Activated CD8-positive, alpha-beta memory T cell treated with anti-CD3 and anti-CD28 coated beads, Interleukin-2, amount 10 ng/mL, durations not matched to agents 7 days and 5 days (primary cell): ENCODE measurements around the gene TUBA1C. TPM values are rescaled to one million over a fixed set of nuclear protein-coding genes. Genes with fewer than 3 reads are reported as not detected.
"Not testable (repeated sequence)": the region's sequence is repeated elsewhere in the genome, so short reads cannot be mapped to it uniquely, and the experiment has no call there.

ENCODE experiments used
- ATAC-seq: fragments of 150-1000 bp; cut with Tn5 transposase; one replicate; pipeline ENCODE4 v1.10.0; 2021; ENCODE audit warnings: moderate library complexity
- CTCF ChIA-PET: fragments of 350-600 bp; sonication (Branson Sonifier 250); formaldehyde crosslinking; loops from one replicate; lab custom pipeline; 2021; ENCODE audit warnings: antibody characterized with exemption; lab: Charles Lee
- DNase-seq: peaks from one replicate; pipeline ENCODE4 v3.0.0-alpha.2; 2020
- H3K27ac Mint-ChIP-seq: one replicate; pipeline ENCODE4 v1.8.0; 2021; ENCODE audit warnings: mild to moderate bottlenecking, mixed read lengths
- H3K27me3 Mint-ChIP-seq: one replicate; pipeline ENCODE4 v1.8.0; 2021; ENCODE audit warnings: mixed read lengths
- H3K36me3 Mint-ChIP-seq: one replicate; pipeline ENCODE4 v1.8.0; 2021; ENCODE audit warnings: mild to moderate bottlenecking, mixed read lengths
- H3K4me1 Mint-ChIP-seq: one replicate; pipeline ENCODE4 v1.8.0; 2021; ENCODE audit warnings: mixed read lengths
- H3K4me3 Mint-ChIP-seq: one replicate; pipeline ENCODE4 v1.8.0; 2021; ENCODE audit warnings: mild to moderate bottlenecking, moderate library complexity, mixed read lengths
- H3K9me3 Mint-ChIP-seq: one replicate; pipeline ENCODE4 v1.8.0; 2022; ENCODE audit warnings: low read depth, mixed read lengths
- total RNA-seq, 2 experiments: library from RNA; stranded (reverse); gene quantifications; one replicate each; pipeline ENCODE4 v1.2.3, GENCODE V29; 2021

TUBA1C gene
- total RNA-seq, 2 experiments from 2014 or later: 264 to 266 TPM

- ATAC-seq: no peak
- Mint-ChIP-seq H3K4me3 (no peak overlapping the region), H3K27ac (no peak overlapping the region), H3K27me3 (no peaks in the 10 kb centered on the region), H3K4me1 (peaks cover 16% of the 10 kb centered on the region), H3K36me3 (peaks cover 6% of the 10 kb centered on the region), H3K9me3 (no peaks in the 10 kb centered on the region)
- no peak for DNase-seq
- CTCF ChIA-PET: interaction anchor here (1.5 to 1.8 kb wide), 2 partner anchors 87 to 191 kb away, joined by 3 to 4 read pairs; partner anchors contain the start of gene RHEBL1
Observed at GRCh38 chr12:49260571-49261363, 4.1 kb upstream of the TUBA1C start.

DNA sequence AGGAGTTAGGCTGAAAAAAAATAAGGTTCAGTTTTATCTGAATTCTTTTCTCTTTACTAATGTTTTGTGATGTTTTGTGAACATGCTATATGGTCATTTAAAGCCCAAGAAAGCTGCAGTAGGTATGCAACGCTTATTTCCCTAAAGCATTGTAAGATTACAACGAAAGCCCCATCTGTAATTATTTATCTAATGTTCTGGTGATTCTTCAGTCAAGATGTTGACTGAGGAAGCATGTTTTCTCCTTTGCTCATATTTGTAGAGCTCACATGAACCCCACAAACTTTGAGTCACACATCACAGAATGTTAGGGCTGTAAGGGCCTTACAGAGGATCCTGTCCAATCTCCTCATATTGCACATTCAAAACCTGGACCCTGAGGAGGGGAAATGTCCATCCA lies 3.2 kb upstream of the TUBA1C start:
- ATAC-seq: no peak
- no peaks in the 10 kb centered on the region for H3K9me3 Mint-ChIP-seq
- H3K4me1 Mint-ChIP-seq: peaks cover 21% of the 10 kb centered on the region
- no peak overlapping the region for H3K4me3 Mint-ChIP-seq
- CTCF ChIA-PET: interaction anchor here (1.8 kb wide), 1 partner anchor 192 kb away, joined by 4 read pairs; the partner anchor contains the start of gene RHEBL1
- H3K27me3 Mint-ChIP-seq: no peaks in the 10 kb centered on the region
- DNase-seq: no peak
- peaks cover 11% of the 10 kb centered on the region for H3K36me3 Mint-ChIP-seq
- no peak overlapping the region for H3K27ac Mint-ChIP-seq

- no peak for DNase-seq
- H3K4me1 Mint-ChIP-seq: peaks cover 33% of the 10 kb centered on the region
- CTCF ChIA-PET: interaction anchor here (0.8 to 1.8 kb wide), 10 partner anchors 20 to 132 kb away, joined by 3 to 12 read pairs (median 4); partner anchors contain the start of genes TROAP, TUBA1A and TUBA1B
Observed at GRCh38 chr12:49263400-49263763, 1.5 kb upstream of the TUBA1C start.

DNA sequence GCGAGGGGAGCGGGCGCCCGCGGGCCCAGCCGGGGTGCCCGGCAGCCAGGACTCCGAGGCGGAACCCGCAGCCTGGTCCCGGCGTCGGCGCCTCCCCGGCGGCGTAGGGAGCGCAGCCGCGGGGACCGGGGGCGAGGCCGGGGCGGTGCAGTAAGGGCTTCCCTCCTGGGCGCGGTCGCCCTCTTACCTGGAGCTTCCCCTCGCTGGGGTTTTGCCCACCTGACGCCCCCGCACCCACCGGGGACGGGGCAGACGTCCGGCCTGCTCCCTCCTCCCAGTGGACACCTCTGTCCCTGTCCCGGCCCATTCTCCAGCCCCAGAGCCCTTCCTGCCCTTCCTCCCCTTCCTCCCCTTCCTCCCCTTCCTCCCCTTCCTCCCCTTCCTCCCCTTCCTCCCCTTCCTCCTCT lies 413 bp upstream of the TUBA1C start:
- peak; percentile 56 for ATAC-seq
- DNase-seq: no peak
- no peaks in the 10 kb centered on the region for H3K27me3 Mint-ChIP-seq
- peaks cover 43% of the 10 kb centered on the region for H3K4me1 Mint-ChIP-seq
- H3K4me3 Mint-ChIP-seq: peak overlapping the region; percentile 94
- H3K36me3 Mint-ChIP-seq: peaks cover 33% of the 10 kb centered on the region
- no peaks in the 10 kb centered on the region for H3K9me3 Mint-ChIP-seq
- peak overlapping the region; percentile 90 for H3K27ac Mint-ChIP-seq
- CTCF ChIA-PET: interaction anchor here (1.2 to 2.7 kb wide), 8 partner anchors 21 to 133 kb away, joined by 3 to 12 read pairs (median 5); partner anchors contain the start of genes TROAP and TUBA1B

More at GRCh38 chr12:49263400-49263763, 1.5 kb upstream of the TUBA1C start:
- ATAC-seq: no peak
- H3K9me3 Mint-ChIP-seq: no peaks in the 10 kb centered on the region
- H3K27me3 Mint-ChIP-seq: no peaks in the 10 kb centered on the region
- peak overlapping the region; percentile 50 for H3K27ac Mint-ChIP-seq
- peaks cover 23% of the 10 kb centered on the region for H3K36me3 Mint-ChIP-seq
- peak overlapping the region; percentile 94 for H3K4me3 Mint-ChIP-seq

DNA sequence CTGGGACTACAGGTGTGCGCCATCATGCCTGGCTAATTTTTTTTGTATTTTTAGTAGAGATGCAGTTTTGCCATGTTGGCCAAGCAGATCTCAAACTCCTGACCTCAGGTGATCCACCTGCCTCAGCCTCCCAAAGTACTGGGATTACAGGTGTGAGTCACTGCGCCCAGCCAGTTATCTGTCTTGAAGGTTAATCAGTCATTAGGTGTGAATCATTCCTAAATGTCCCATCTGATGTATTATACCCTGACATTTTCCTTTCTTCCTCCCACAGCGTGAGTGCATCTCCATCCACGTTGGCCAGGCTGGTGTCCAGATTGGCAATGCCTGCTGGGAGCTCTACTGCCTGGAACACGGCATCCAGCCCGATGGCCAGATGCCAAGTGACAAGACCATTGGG lies 4.3 kb downstream of the TUBA1C start:
- Mint-ChIP-seq H3K4me1 (peaks cover 41% of the 10 kb centered on the region), H3K36me3 (peaks cover 58% of the 10 kb centered on the region)
- not testable (repeated sequence) for H3K4me3 Mint-ChIP-seq, DNase-seq, ATAC-seq, H3K27ac Mint-ChIP-seq, H3K9me3 Mint-ChIP-seq, H3K27me3 Mint-ChIP-seq
- CTCF ChIA-PET: interaction anchor here (1.0 to 1.5 kb wide), 2 partner anchors 20 to 78 kb away, joined by 4 read pairs; partner anchors contain the start of gene DNAJC22

- Mint-ChIP-seq H3K36me3 (peaks cover 42% of the 10 kb centered on the region), H3K4me1 (peaks cover 22% of the 10 kb centered on the region), H3K27ac (peak overlapping the region; percentile 43), H3K9me3 (no peaks in the 10 kb centered on the region), H3K4me3 (no peak overlapping the region), H3K27me3 (no peaks in the 10 kb centered on the region)
- DNase-seq (no peak), ATAC-seq (no peak)
- CTCF ChIA-PET: interaction anchor here (0.6 to 0.8 kb wide), 2 partner anchors 38 to 69 kb away, joined by 3 to 4 read pairs; no protein-coding TSS in a partner anchor
Observed at GRCh38 chr12:49272790-49273725, 8.2 kb downstream of the TUBA1C start.

DNA sequence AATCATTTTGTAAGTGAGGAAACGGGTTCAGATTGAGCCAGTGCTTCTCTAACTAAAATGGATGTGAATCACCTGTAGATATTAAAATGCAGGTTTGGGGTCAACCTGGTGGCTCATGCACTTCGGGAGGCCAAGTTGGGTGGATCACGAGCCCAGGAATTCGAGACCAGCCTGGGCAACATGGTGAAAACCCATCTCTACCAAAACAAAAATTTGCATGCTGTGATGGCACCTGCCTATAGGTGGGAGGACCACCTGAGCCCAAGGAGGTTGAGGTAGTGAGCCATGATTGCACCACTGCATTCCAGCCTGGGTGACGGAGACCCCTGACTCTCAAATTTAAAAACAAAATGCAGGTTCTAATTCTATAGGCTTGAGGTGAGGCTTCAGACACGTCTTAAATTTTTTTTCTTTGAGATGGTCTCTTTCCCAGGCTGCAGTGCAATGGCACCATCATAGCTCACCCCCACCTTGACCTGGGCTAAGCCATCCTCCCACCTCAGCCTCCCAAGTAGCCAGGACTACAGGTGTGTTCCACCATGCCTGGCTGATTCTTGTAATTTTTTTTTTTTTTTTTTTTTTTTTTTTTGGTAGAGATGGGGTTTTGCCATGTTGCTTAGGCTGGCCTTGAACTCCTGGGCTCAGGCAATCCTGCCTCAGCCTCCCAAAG lies 9.0 kb downstream of the TUBA1C start:
- Mint-ChIP-seq H3K4me3 (no peak overlapping the region), H3K27ac (no peak overlapping the region), H3K27me3 (no peaks in the 10 kb centered on the region), H3K4me1 (peaks cover 16% of the 10 kb centered on the region), H3K9me3 (no peaks in the 10 kb centered on the region), H3K36me3 (peaks cover 37% of the 10 kb centered on the region)
- no peak for DNase-seq
- no peak for ATAC-seq
- CTCF ChIA-PET: interaction anchor here (0.6 to 1.2 kb wide), 3 partner anchors 39 to 74 kb away, joined by 3 to 4 read pairs (median 4); no protein-coding TSS in a partner anchor

- no peak overlapping the region for H3K27ac Mint-ChIP-seq
- peaks cover 30% of the 10 kb centered on the region for H3K36me3 Mint-ChIP-seq
- H3K9me3 Mint-ChIP-seq: no peaks in the 10 kb centered on the region
- no peaks in the 10 kb centered on the region for H3K27me3 Mint-ChIP-seq
- no peak for ATAC-seq
- CTCF ChIA-PET: interaction anchor here (0.7 to 3.7 kb wide), 4 partner anchors 9 to 73 kb away, joined by 4 to 14 read pairs (median 8); partner anchors contain the start of gene PRPH
- no peak for DNase-seq
- H3K4me3 Mint-ChIP-seq: no peak overlapping the region
- peaks cover 10% of the 10 kb centered on the region for H3K4me1 Mint-ChIP-seq
Observed at GRCh38 chr12:49274396-49275069, 9.7 kb downstream of the TUBA1C start.

- no peaks in the 10 kb centered on the region for H3K9me3 Mint-ChIP-seq
- DNase-seq: no peak
- peaks cover 2% of the 10 kb centered on the region for H3K4me1 Mint-ChIP-seq
- no peak for ATAC-seq
- CTCF ChIA-PET: interaction anchor here (2.5 to 3.7 kb wide), 4 partner anchors 10 to 71 kb away, joined by 9 to 14 read pairs (median 12); partner anchors contain the start of gene PRPH
- H3K27ac Mint-ChIP-seq: no peak overlapping the region
- H3K36me3 Mint-ChIP-seq: peaks cover 14% of the 10 kb centered on the region
- H3K4me3 Mint-ChIP-seq: no peak overlapping the region
- peaks cover 9% of the 10 kb centered on the region for H3K27me3 Mint-ChIP-seq
Observed at GRCh38 chr12:49276304-49277290, 11.7 kb downstream of the TUBA1C start.

GRCh38 chr12:49277466-49277865 lies 12.6 kb downstream of the TUBA1C start:
- Mint-ChIP-seq H3K4me3 (no peak overlapping the region), H3K27ac (no peak overlapping the region), H3K4me1 (peaks cover 2% of the 10 kb centered on the region), H3K9me3 (no peaks in the 10 kb centered on the region), H3K36me3 (peaks cover 14% of the 10 kb centered on the region), H3K27me3 (peaks cover 9% of the 10 kb centered on the region)
- DNase-seq: no peak
- peak; percentile 4 for ATAC-seq
- CTCF ChIA-PET: interaction anchor here (0.6 to 3.7 kb wide), 5 partner anchors 11 to 878 kb away, joined by 5 to 14 read pairs (median 10); partner anchors contain the start of gene PRPH

- ATAC-seq (no peak), DNase-seq (no peak)
- H3K4me1 Mint-ChIP-seq: no peaks in the 10 kb centered on the region
- H3K4me3 Mint-ChIP-seq: no peak overlapping the region
- H3K27me3 Mint-ChIP-seq: peaks cover 15% of the 10 kb centered on the region
- CTCF ChIA-PET: interaction anchor here (1.0 to 2.1 kb wide), 6 partner anchors 9 to 77 kb away, joined by 3 to 5 read pairs (median 4); partner anchors contain the start of gene PRPH
- H3K36me3 Mint-ChIP-seq: peaks cover under 1% of the 10 kb centered on the region
- H3K27ac Mint-ChIP-seq: no peak overlapping the region
- H3K9me3 Mint-ChIP-seq: no peaks in the 10 kb centered on the region
Observed at GRCh38 chr12:49279706-49280159, 14.9 kb downstream of the TUBA1C start.
